HL-60 (cell line): ENCODE results near the gene MRTFA.

Source experiments
- DNase-seq, 2 experiments: peaks; one replicate each; pipeline ENCODE4 v3.0.0-alpha.2; 2010 to 2020; ENCODE audit warnings: low read depth in 1 of 2, low spot score in 1 of 2
- H3K27ac ChIP-seq: fragments of 250-450 bp; sonication (Bioruptor Pico); replicated peaks from 2 replicates; pipeline ENCODE4 v1.5.1; 2020; ENCODE audit warnings: mild to moderate bottlenecking, moderate library complexity
- H3K27me3 ChIP-seq: fragments of 250-450 bp; sonication (Bioruptor Pico); 2 replicates; pipeline ENCODE4 v1.5.1; 2021; ENCODE audit warnings: mild to moderate bottlenecking, moderate library complexity; ENCODE audit not compliant: insufficient read depth, poor library complexity, severe bottlenecking
- H3K4me3 ChIP-seq: replicated peaks from 2 replicates; pipeline ENCODE4 v1.5.1; 2011; ENCODE audit warnings: mild to moderate bottlenecking, control low read depth, low read length; ENCODE audit not compliant: insufficient read depth
- GABPA ChIP-seq: IDR thresholded peaks from 2 replicates; pipeline ENCODE4 v1.6.1; 2012; ENCODE audit warnings: low read depth
- POLR2AphosphoS5 ChIP-seq: IDR thresholded peaks from 2 replicates; pipeline ENCODE4 v1.6.1; 2012; ENCODE audit warnings: low read depth
- SPI1 ChIP-seq: IDR thresholded peaks from 2 replicates; pipeline ENCODE4 v1.6.1; 2012; ENCODE audit warnings: low read depth, mild to moderate bottlenecking, borderline replicate concordance
- TF ChIP-seq, protein P1 (sequence below): IDR thresholded peaks from one replicate; pipeline ENCODE4 v1.5.1; 2011; ENCODE audit warnings: low read length, control low read depth, inconsistent platforms; ENCODE audit not compliant: insufficient read depth
- TF ChIP-seq, protein P2 (sequence below): IDR thresholded peaks from 2 replicates; pipeline ENCODE4 v1.6.1; 2012; ENCODE audit warnings: low read depth; ENCODE audit not compliant: insufficient replicate concordance

Gene MRTFA

DNA sequence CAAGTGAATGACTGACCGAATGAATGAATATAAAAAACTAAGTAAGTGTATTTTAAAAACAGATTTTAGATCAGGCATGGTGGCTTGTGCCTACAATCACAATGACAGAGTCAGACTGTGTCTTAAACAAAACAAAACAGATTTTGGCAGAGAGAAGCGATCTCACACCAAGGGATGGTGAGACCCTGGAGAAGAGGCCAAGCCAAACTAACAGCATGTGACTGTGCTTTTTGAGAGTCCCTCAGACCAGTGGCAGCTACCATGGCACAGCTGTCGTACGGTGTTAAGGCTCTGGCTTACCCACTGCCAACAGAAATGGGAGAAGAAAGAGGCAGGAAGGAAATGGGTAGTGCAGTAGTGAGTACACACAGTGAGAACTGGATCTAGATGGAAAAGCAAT is 205.5 kb downstream of the MRTFA start:
- DNase-seq: no peak
- Histone ChIP-seq H3K4me3 (no peak overlapping the region), H3K27me3 (no peaks in the 10 kb centered on the region), H3K27ac (no peak overlapping the region)
- no peak for TF ChIP-seq SPI1
- TF ChIP-seq, protein P1, sequence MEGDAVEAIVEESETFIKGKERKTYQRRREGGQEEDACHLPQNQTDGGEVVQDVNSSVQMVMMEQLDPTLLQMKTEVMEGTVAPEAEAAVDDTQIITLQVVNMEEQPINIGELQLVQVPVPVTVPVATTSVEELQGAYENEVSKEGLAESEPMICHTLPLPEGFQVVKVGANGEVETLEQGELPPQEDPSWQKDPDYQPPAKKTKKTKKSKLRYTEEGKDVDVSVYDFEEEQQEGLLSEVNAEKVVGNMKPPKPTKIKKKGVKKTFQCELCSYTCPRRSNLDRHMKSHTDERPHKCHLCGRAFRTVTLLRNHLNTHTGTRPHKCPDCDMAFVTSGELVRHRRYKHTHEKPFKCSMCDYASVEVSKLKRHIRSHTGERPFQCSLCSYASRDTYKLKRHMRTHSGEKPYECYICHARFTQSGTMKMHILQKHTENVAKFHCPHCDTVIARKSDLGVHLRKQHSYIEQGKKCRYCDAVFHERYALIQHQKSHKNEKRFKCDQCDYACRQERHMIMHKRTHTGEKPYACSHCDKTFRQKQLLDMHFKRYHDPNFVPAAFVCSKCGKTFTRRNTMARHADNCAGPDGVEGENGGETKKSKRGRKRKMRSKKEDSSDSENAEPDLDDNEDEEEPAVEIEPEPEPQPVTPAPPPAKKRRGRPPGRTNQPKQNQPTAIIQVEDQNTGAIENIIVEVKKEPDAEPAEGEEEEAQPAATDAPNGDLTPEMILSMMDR: no peak
- TF ChIP-seq, protein P2, sequence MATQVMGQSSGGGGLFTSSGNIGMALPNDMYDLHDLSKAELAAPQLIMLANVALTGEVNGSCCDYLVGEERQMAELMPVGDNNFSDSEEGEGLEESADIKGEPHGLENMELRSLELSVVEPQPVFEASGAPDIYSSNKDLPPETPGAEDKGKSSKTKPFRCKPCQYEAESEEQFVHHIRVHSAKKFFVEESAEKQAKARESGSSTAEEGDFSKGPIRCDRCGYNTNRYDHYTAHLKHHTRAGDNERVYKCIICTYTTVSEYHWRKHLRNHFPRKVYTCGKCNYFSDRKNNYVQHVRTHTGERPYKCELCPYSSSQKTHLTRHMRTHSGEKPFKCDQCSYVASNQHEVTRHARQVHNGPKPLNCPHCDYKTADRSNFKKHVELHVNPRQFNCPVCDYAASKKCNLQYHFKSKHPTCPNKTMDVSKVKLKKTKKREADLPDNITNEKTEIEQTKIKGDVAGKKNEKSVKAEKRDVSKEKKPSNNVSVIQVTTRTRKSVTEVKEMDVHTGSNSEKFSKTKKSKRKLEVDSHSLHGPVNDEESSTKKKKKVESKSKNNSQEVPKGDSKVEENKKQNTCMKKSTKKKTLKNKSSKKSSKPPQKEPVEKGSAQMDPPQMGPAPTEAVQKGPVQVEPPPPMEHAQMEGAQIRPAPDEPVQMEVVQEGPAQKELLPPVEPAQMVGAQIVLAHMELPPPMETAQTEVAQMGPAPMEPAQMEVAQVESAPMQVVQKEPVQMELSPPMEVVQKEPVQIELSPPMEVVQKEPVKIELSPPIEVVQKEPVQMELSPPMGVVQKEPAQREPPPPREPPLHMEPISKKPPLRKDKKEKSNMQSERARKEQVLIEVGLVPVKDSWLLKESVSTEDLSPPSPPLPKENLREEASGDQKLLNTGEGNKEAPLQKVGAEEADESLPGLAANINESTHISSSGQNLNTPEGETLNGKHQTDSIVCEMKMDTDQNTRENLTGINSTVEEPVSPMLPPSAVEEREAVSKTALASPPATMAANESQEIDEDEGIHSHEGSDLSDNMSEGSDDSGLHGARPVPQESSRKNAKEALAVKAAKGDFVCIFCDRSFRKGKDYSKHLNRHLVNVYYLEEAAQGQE: no peak
- no peak for TF ChIP-seq GABPA
- no peak for TF ChIP-seq POLR2AphosphoS5

GRCh38 chr22:40429481-40429880 is 207.0 kb downstream of the MRTFA start:
- TF ChIP-seq SPI1 (no peak), GABPA (no peak), POLR2AphosphoS5 (no peak)
- TF ChIP-seq, protein P1: no peak
- TF ChIP-seq, protein P2: no peak
- no peak for DNase-seq
- Histone ChIP-seq H3K27me3 (no peaks in the 10 kb centered on the region), H3K27ac (no peak overlapping the region), H3K4me3 (no peak overlapping the region)

DNA sequence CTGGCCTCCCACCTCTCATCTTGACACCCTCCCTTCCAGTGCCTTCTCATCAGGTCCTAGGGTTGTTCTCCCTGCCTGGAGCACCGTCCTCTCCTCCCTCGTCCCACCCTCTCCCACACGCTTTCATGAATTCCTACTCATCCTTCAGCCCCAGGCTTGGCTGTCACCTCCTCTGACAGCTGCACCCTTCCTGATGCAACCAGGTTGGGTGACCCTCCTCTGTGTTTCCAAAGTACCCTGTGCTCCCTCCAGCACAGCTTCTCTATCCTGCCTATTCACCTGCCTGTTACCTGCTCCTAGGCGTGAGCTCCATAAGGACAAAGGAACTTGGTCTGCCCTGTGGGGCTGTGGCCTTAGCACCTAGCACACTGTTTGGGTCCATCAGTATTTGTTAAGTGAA is 207.7 kb downstream of the MRTFA start:
- Histone ChIP-seq H3K27ac (no peak overlapping the region), H3K27me3 (no peaks in the 10 kb centered on the region), H3K4me3 (no peak overlapping the region)
- TF ChIP-seq SPI1 (no peak), POLR2AphosphoS5 (no peak), GABPA (no peak)
- TF ChIP-seq, protein P2: no peak
- TF ChIP-seq, protein P1: no peak
- no peak for DNase-seq
